AG04450 (cell line): ENCODE data around the gene SMARCA2. TPM values are rescaled to one million over a fixed set of nuclear protein-coding genes. Genes with fewer than 3 reads are reported as not detected.

Experiments
- CTCF ChIA-PET: fragments of 300-600, 350-600 bp; formaldehyde crosslinking; extraction: SDS; loops from one replicate; lab custom pipeline; 2022; ENCODE audit warnings: antibody characterized with exemption, inconsistent platforms; lab: Charles Lee
- POLR2A ChIA-PET: fragments of 350-600 bp; formaldehyde crosslinking; extraction: SDS; loops from one replicate; lab custom pipeline; 2021; ENCODE audit warnings: antibody characterized with exemption, inconsistent platforms; lab: Yijun Ruan, JAX
- DNase-seq: peaks from one replicate; pipeline ENCODE4 v3.0.0-alpha.2; 2011; ENCODE audit warnings: low read depth, low spot score
- H3K27ac ChIP-seq: one replicate; pipeline ENCODE4 v1.5.1; 2012; ENCODE audit warnings: low read depth, low read length, control low read depth
- H3K27me3 ChIP-seq: one replicate; pipeline ENCODE4 v1.6.0; 2012; ENCODE audit warnings: low read length; ENCODE audit not compliant: control insufficient read depth, insufficient read depth
- H3K4me3 ChIP-seq: 2 replicates; pipeline ENCODE4 v1.5.1; 2011; ENCODE audit warnings: mild to moderate bottlenecking, low read depth, low read length, control low read depth
- H3K9me3 ChIP-seq: 2 replicates; pipeline ENCODE4 v1.5.1; 2012; ENCODE audit warnings: low read length; ENCODE audit not compliant: control insufficient read depth, insufficient read depth
- polyA plus RNA-seq: library from polyadenylated mRNA; depleted of rRNA; stranded (reverse); fragments of >200 nt; gene quantifications from 2 replicates; pipeline ENCODE4 v1.2.3, GENCODE V29; 2011
- TF ChIP-seq, protein P1 (sequence below): IDR thresholded peaks from 2 replicates; pipeline ENCODE4 v1.5.1; 2011; ENCODE audit warnings: low read depth, low read length, control low read depth, inconsistent platforms

Gene SMARCA2
- polyA plus RNA-seq, 1 experiment, result 51.2 TPM

DNA sequence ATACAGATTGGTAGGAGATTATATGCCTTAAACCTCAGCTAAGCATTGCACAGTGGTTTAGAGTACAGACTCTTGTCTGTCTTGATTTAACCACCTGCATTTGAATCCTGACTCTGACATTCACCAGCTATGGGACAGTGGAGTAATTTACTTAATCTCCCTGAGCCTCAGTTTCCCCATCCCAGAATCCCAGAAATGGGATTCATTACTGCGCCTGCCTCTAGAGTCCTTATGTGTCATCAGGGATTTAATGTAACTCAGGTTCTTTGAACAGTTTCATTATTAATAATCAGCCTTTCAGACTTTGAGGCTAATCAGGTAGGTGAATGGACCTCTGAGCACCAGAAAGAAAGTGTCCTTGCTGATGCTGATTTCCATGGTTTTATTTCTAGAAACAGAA lies 149.1 kb downstream of the SMARCA2 start:
- Histone ChIP-seq H3K27ac (no peak overlapping the region), H3K27me3 (no peaks in the 10 kb centered on the region), H3K9me3 (no peaks in the 10 kb centered on the region), H3K4me3 (no peak overlapping the region)
- no peak for DNase-seq
- ChIA-PET CTCF (no interaction called here), POLR2A (no interaction called here)
- TF ChIP-seq, protein P1, sequence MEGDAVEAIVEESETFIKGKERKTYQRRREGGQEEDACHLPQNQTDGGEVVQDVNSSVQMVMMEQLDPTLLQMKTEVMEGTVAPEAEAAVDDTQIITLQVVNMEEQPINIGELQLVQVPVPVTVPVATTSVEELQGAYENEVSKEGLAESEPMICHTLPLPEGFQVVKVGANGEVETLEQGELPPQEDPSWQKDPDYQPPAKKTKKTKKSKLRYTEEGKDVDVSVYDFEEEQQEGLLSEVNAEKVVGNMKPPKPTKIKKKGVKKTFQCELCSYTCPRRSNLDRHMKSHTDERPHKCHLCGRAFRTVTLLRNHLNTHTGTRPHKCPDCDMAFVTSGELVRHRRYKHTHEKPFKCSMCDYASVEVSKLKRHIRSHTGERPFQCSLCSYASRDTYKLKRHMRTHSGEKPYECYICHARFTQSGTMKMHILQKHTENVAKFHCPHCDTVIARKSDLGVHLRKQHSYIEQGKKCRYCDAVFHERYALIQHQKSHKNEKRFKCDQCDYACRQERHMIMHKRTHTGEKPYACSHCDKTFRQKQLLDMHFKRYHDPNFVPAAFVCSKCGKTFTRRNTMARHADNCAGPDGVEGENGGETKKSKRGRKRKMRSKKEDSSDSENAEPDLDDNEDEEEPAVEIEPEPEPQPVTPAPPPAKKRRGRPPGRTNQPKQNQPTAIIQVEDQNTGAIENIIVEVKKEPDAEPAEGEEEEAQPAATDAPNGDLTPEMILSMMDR, result no peak

DNA sequence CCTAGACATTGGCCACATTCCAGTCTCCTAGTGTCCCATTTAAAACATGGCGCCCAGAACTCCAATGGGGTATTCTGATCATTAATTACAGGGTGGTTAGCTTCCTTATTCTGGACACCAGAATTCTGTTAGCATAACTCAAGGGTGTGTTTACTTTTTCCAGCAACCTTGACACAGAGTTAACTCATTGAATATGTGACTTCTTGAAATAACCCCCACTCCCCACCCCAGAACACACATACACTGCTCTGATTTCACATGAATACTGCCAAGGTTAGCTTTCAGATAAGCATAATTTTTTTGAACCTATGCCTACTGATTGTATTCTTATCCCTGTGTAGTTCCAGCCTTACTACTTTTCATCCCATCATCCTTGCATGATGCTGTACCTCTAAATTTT lies 151.1 kb downstream of the SMARCA2 start:
- DNase-seq, result no peak
- no peak overlapping the region for H3K27ac ChIP-seq
- ChIA-PET POLR2A (no interaction called here), CTCF (interaction anchor here (1.3 kb wide), 2 partner anchors 34 to 76 kb away, joined by 4 to 5 read pairs; no protein-coding TSS in a partner anchor)
- H3K27me3 ChIP-seq, result no peaks in the 10 kb centered on the region
- TF ChIP-seq, protein P1, result no peak
- no peaks in the 10 kb centered on the region for H3K9me3 ChIP-seq
- H3K4me3 ChIP-seq, result no peak overlapping the region

DNA sequence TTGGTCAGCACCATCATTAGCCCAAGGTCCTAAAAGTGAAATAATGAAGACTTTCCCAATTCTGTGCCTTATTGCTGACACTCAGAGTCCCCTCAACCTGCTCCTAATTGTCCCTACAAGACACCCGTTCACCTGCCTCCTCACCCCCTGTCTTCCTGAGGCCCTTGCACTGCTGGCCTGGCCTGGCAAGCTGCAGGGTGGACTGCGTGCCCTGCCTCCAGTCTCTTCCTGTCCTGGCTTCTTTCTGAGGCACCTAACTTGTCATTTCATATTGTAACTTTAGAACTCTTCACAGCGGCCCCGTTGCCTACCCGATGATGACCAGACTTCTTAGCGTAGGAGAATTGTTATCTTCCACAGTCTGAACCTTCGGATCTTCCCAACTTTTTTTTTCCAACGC lies 153.9 kb downstream of the SMARCA2 start:
- POLR2A ChIA-PET, result no interaction called here
- DNase-seq, result no peak
- Histone ChIP-seq H3K9me3 (no peaks in the 10 kb centered on the region), H3K27me3 (no peaks in the 10 kb centered on the region), H3K4me3 (no peak overlapping the region), H3K27ac (no peak overlapping the region)
- TF ChIP-seq, protein P1, result no peak
- CTCF ChIA-PET, result no interaction called here

DNA sequence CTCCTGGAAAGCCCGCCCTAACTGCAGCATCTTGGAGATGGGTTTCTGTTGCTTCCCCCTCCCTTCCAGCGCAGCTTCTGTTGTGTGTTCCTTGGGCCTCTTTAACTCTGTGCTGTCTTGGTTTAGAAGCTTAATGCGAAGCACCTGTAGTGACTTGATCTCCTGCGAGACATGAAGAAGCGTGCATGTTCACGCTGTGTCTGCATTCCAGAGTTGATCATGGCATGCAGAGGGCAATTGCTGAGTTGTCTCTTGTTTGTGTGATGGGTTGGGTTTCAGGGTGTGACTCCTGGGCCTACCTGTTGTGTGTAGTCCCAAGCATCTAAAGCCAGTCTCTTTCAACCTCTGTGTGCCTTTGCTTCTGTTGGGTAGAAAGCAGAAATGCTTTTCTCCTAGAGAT lies 155.6 kb downstream of the SMARCA2 start:
- H3K4me3 ChIP-seq, result no peak overlapping the region
- TF ChIP-seq, protein P1, result no peak
- H3K9me3 ChIP-seq, result no peaks in the 10 kb centered on the region
- DNase-seq, result no peak
- H3K27ac ChIP-seq, result no peak overlapping the region
- no peaks in the 10 kb centered on the region for H3K27me3 ChIP-seq
- CTCF ChIA-PET, result no interaction called here
- POLR2A ChIA-PET, result no interaction called here

DNA sequence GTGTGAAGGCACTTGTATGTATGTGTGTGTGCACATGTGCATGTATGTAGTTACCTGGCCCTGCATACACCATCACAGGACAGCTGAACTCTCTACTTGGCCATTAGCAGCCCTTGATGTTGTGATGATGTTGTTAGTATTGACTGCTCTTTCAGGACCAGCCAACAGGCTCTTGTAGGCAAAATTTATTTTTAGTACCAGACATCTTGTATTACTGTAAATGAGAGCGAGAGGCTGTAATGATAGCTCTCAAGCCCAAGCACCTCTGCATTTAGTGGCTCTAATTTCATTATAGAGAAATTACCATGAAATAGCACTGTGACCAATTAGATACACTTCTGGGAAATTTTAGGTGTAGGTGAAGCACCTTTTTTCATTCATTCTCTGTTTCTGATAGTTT lies 158.0 kb downstream of the SMARCA2 start:
- no peaks in the 10 kb centered on the region for H3K27me3 ChIP-seq
- POLR2A ChIA-PET, result no interaction called here
- CTCF ChIA-PET, result interaction anchor here (1.8 kb wide), 1 partner anchor 8 kb away, joined by 5 read pairs; no protein-coding TSS in a partner anchor
- TF ChIP-seq, protein P1, result no peak
- DNase-seq, result no peak
- no peak overlapping the region for H3K27ac ChIP-seq
- H3K4me3 ChIP-seq, result no peak overlapping the region
- no peaks in the 10 kb centered on the region for H3K9me3 ChIP-seq
